ENCODE measurements around the gene FARP1. TPM values are rescaled to one million over a fixed set of nuclear protein-coding genes. Genes with fewer than 3 reads are reported as not detected.

The FARP1 gene
- total and polyA plus RNA-seq, 2 of the 8 experiments (the other 6 are each of a cell fraction or from before 2014, with no cell fraction given), result 24.7 to 104 TPM

DNA sequence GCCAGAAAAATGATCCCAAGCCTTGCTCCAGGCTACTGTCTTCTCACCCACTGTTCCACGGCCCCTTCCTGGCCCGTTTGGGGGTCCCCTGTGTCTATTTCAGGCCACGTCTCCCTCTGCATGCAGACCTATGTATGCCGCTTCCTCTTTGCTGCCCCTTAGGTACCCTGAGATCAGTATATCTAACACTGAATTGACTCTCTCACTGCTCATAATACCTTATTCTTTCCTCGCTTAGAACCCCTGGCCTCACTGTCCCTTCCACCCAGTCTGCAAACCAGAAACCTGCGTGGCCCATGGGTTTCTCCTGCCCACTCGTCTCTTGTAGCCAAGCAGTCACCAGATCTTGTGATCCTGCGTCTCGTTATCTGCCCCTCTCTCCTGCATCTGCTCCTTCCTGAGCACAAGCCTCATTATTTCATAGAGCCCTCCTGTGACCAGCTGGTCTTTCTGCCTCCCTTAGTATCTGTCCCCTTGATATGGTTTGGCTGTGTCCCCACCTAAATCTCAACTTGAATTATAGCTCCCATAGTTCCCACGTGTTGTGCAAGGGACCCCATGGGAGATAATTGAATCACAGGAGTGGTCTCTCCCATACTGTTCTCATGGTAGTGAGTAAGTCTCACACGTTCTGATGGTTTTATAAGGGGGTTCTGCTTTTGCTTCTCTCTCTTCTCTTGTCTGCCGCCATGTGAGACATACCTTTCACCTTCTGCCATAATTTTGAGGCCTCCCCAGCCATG lies 143.1 kb downstream of the FARP1 start (continued):
- TF ChIP-seq EZH2 (IDR thresholded peaks at IDR 0.05; ENCODE audit: low read depth, low read length, severe bottlenecking) (no peak), BRCA1 (IDR thresholded peaks at IDR 0.05; ENCODE audit: low read depth, low read length) (no peak)

Data from H1 (cell line).